ENCODE measurements around the gene ASGR2. TPM values are rescaled to one million over a fixed set of nuclear protein-coding genes. Genes with fewer than 3 reads are reported as not detected.

The ASGR2 gene
- total RNA-seq, 4 donors from 2014 or later = 1.0 TPM; not detected in 3

DNA sequence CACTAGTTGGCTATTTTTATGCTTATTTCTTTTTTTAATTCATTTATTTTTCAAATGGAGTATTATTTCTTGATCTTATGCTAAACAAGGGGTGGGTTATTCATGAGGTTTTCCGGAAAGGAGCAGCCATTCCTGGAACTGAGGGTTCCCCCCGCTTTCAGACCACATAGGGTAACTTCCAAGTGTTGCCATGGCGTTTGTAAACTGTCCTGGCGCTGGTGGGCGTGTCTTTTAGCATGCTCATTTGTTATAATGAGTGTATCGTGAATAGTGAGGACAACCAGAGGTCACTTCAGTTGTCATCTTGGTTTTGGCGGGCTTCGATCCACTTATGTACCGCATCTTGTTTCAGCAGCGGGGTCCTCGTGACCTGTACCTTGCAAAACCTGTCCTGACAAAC is 29.6 kb upstream of the ASGR2 start:
- H3K27me3 ChIP-seq = no peaks in the 10 kb centered on the region
- H3K4me3 ChIP-seq (replicated peaks in 1 of 3) = no peak overlapping the region
- TF ChIP-seq POLR2A (IDR thresholded peaks at IDR 0.05) = no peak
- TF ChIP-seq, protein P1, sequence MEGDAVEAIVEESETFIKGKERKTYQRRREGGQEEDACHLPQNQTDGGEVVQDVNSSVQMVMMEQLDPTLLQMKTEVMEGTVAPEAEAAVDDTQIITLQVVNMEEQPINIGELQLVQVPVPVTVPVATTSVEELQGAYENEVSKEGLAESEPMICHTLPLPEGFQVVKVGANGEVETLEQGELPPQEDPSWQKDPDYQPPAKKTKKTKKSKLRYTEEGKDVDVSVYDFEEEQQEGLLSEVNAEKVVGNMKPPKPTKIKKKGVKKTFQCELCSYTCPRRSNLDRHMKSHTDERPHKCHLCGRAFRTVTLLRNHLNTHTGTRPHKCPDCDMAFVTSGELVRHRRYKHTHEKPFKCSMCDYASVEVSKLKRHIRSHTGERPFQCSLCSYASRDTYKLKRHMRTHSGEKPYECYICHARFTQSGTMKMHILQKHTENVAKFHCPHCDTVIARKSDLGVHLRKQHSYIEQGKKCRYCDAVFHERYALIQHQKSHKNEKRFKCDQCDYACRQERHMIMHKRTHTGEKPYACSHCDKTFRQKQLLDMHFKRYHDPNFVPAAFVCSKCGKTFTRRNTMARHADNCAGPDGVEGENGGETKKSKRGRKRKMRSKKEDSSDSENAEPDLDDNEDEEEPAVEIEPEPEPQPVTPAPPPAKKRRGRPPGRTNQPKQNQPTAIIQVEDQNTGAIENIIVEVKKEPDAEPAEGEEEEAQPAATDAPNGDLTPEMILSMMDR (IDR thresholded peaks at IDR 0.05) = no peak
- no peak overlapping the region for H3K27ac ChIP-seq
- intact Hi-C loops (cut with DNase I) = no loop called here
- 64 to 68% methylated on average over 11 of the region's 11 CpGs for WGBS, 2 donors
- H3K9me3 ChIP-seq = no peaks in the 10 kb centered on the region
- H3K4me1 ChIP-seq = peaks cover 8 to 15% of the 10 kb centered on the region in 2 donors
- H3K36me3 ChIP-seq = no peaks in the 10 kb centered on the region
- DNase-seq = no peak

DNA sequence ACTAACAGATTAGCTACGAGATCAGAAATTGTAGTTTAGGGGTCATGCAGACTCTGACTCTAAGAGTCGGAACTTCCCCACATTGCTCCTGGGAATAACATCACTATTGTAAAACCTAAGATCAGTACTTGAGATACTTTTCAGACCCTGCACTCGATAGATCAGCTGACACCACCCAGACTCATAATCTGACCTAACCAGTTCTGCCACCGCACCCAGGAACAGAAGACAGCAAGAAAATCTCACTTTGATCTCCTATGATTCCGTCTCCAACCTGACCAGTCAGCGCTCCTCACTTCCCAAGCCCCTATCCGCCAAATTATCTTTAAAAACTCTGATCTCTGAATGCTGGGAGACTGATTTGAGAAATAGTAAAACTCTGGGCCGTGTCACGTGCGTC is 27.2 kb upstream of the ASGR2 start:
- H3K4me3 ChIP-seq (replicated peaks in 1 of 3) = no peak overlapping the region
- no peaks in the 10 kb centered on the region for H3K27me3 ChIP-seq
- peak overlapping the region; percentile 40 to 65 (median 54) for H3K27ac ChIP-seq
- H3K36me3 ChIP-seq = no peaks in the 10 kb centered on the region
- DNase-seq = peak; percentile 79 to 80
- intact Hi-C loops (cut with DNase I) = no loop called here
- 25 to 27% methylated on average over 10 of the region's 10 CpGs for WGBS, 2 donors
- H3K4me1 ChIP-seq = peaks cover 8 to 17% of the 10 kb centered on the region in 2 donors
- no peaks in the 10 kb centered on the region for H3K9me3 ChIP-seq
- no peak for TF ChIP-seq POLR2A (IDR thresholded peaks at IDR 0.05)
- TF ChIP-seq, protein P1 (IDR thresholded peaks at IDR 0.05) = no peak

GRCh38 chr17:7139400-7139799 is 24.8 kb upstream of the ASGR2 start:
- intact Hi-C loops (cut with DNase I) = no loop called here
- no peak for DNase-seq
- no peak overlapping the region for H3K27ac ChIP-seq
- H3K27me3 ChIP-seq = no peaks in the 10 kb centered on the region
- TF ChIP-seq POLR2A (IDR thresholded peaks at IDR 0.05) = no peak
- TF ChIP-seq, protein P1 (IDR thresholded peaks at IDR 0.05) = no peak
- 49 to 50% methylated on average over 10 of the region's 10 CpGs for WGBS, 2 donors
- H3K9me3 ChIP-seq = no peaks in the 10 kb centered on the region
- peaks cover 11 to 23% of the 10 kb centered on the region in 2 donors for H3K4me1 ChIP-seq
- H3K36me3 ChIP-seq = no peaks in the 10 kb centered on the region
- H3K4me3 ChIP-seq (replicated peaks in 1 of 3) = no peak overlapping the region

GRCh38 chr17:7138800-7139381 is 24.3 kb upstream of the ASGR2 start:
- intact Hi-C loops (cut with DNase I) = no loop called here
- TF ChIP-seq, protein P1 (IDR thresholded peaks at IDR 0.05) = no peak
- no peak for TF ChIP-seq POLR2A (IDR thresholded peaks at IDR 0.05)
- 62 to 72% methylated on average over 7 of the region's 7 CpGs for WGBS, 2 donors
- no peaks in the 10 kb centered on the region for H3K36me3 ChIP-seq
- no peaks in the 10 kb centered on the region for H3K9me3 ChIP-seq
- DNase-seq = no peak
- H3K27ac ChIP-seq = no peak overlapping the region
- H3K4me3 ChIP-seq (replicated peaks in 1 of 3) = no peak overlapping the region
- peaks cover 11 to 23% of the 10 kb centered on the region in 2 donors for H3K4me1 ChIP-seq
- no peaks in the 10 kb centered on the region for H3K27me3 ChIP-seq

DNA sequence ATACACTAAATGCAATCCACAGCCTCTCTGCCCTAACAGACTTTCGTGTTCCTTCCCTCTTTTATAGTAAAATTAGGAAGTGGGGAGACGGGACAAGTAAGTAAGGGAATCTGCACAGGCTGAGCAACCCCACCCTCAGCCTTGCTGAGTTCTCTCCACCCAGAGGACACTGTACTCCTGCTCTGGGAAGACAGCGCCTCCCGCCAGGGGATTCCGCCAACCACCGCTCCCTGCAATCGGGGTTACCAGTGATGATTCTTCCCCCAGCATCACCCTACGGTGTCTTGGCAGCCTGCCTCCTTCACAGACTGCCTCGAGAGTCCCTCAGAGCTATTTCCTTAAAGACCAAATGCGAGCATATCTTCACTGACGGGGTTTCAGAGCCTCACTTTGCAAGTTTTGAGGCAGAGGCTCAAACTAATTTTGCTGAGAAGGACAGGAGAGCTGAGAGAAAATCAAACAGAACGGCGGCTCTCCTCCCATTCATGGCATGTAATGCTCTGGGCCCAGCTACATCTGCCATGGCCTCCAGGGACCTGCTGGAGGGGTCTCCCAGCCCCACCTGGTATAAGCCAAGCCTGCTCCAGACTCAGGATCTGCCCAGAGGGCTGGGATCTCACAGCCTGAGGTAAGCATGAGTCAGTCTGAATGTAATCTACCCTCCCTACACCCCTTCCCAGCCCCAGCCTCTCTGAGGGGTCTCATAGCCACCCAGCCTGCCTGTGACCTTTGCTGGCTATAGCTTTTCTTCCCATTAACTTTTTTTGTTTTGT is 22.7 kb upstream of the ASGR2 start:
- Histone ChIP-seq H3K4me3 (replicated peaks in 1 of 3) (no peak overlapping the region), H3K9me3 (no peaks in the 10 kb centered on the region), H3K27me3 (no peaks in the 10 kb centered on the region), H3K36me3 (no peaks in the 10 kb centered on the region), H3K27ac (no peak overlapping the region), H3K4me1 (peaks cover 11 to 23% of the 10 kb centered on the region in 2 donors)
- no peak for TF ChIP-seq POLR2A (IDR thresholded peaks at IDR 0.05)
- TF ChIP-seq, protein P1 (IDR thresholded peaks at IDR 0.05) = no peak
- no peak for DNase-seq
- 65 to 70% methylated on average over 13 of the region's 13 CpGs for WGBS, 2 donors
- intact Hi-C loops (cut with DNase I) = loop anchor here (2.0 kb wide), 1 partner anchor 87 kb away; no protein-coding TSS in a partner anchor

Measured in thyroid gland (tissue), 4 donors.